Osteoblast (primary cell): Measurements from ENCODE around the gene BMPR1B. TPM values are rescaled to one million over a fixed set of nuclear protein-coding genes. Genes with fewer than 3 reads are reported as not detected.

ENCODE experiments used
- DNase-seq: peaks from one replicate; pipeline ENCODE4 v3.0.0; 2011; ENCODE audit warnings: low spot score, mixed read lengths; ENCODE audit not compliant: insufficient read length; ENCODE audit errors: missing footprints
- H2AFZ ChIP-seq: 2 replicates; pipeline ENCODE4 v1.6.0; 2011; ENCODE audit warnings: mild to moderate bottlenecking, low read length
- H3K27ac ChIP-seq: 2 replicates; pipeline ENCODE4 v1.5.1; 2011; ENCODE audit warnings: mild to moderate bottlenecking, low read depth, low read length, moderate library complexity
- H3K27me3 ChIP-seq: 2 replicates; pipeline ENCODE4 v1.6.0; 2012; ENCODE audit warnings: mild to moderate bottlenecking, control low read depth, inconsistent platforms, low read length, moderate library complexity; ENCODE audit not compliant: insufficient read depth
- H3K36me3 ChIP-seq: 2 replicates; pipeline ENCODE4 v1.5.1; 2011; ENCODE audit warnings: mild to moderate bottlenecking, low read length, control low read depth, moderate library complexity; ENCODE audit not compliant: insufficient read depth
- H3K4me1 ChIP-seq: 2 replicates; pipeline ENCODE4 v1.5.1; 2011; ENCODE audit warnings: mild to moderate bottlenecking, low read length, control low read depth, moderate library complexity; ENCODE audit not compliant: insufficient read depth
- H3K4me2 ChIP-seq: 2 replicates; pipeline ENCODE4 v1.6.0; 2011; ENCODE audit warnings: mild to moderate bottlenecking, low read length; ENCODE audit not compliant: insufficient read depth
- H3K4me3 ChIP-seq: fragments of 200-600 bp; sonication (generic); 3 replicates; pipeline ENCODE4 v1.5.1; 2012; ENCODE audit warnings: mild to moderate bottlenecking, low read length, inconsistent platforms; ENCODE audit not compliant: insufficient read depth
- H3K79me2 ChIP-seq: 2 replicates; pipeline ENCODE4 v1.6.0; 2012; ENCODE audit warnings: mild to moderate bottlenecking, low read length, control low read depth, inconsistent platforms; ENCODE audit not compliant: insufficient read depth
- H3K9me3 ChIP-seq: 2 replicates; pipeline ENCODE4 v1.5.1; 2011; ENCODE audit warnings: low read depth, low read length, control low read depth
- H4K20me1 ChIP-seq: 2 replicates; pipeline ENCODE4 v1.6.0; 2012; ENCODE audit warnings: mild to moderate bottlenecking, low read length, control low read depth; ENCODE audit not compliant: insufficient read depth
- total RNA-seq: library from RNA; depleted of rRNA; stranded (reverse); fragments of >200 nt; gene quantifications from 2 replicates; pipeline ENCODE4 v1.2.3, GENCODE V29; 2012
- TF ChIP-seq, protein P1 (sequence below): IDR thresholded peaks from 2 replicates; pipeline ENCODE4 v1.5.1; 2011; ENCODE audit warnings: mild to moderate bottlenecking, low read depth, low read length, moderate library complexity; ENCODE audit errors: extremely low read depth

The BMPR1B gene
- total RNA-seq, 1 donor, result 2.5 TPM

DNA sequence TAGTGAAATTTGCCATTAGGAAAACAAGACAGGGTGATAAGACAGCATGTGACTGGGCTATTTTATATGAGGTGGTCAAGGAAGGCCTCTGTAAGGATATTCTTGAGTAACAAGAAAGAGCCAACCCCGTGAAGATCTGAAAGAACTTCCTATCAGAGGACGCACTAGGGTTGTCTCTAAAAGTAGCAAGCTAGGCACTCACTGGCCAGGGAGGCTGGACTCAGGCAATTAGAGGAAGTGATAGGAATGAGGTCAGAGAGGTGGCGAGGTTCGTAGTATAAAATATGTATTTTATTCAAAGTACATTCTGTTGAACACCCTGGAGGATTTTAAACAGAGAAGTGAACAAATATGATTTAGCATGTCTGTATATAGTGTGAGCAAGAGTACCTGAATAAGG is 4.6 kb downstream of the BMPR1B start:
- no peak overlapping the region for H2AFZ ChIP-seq
- H3K4me3 ChIP-seq, result no peak overlapping the region
- H3K27ac ChIP-seq, result no peak overlapping the region
- TF ChIP-seq, protein P1, sequence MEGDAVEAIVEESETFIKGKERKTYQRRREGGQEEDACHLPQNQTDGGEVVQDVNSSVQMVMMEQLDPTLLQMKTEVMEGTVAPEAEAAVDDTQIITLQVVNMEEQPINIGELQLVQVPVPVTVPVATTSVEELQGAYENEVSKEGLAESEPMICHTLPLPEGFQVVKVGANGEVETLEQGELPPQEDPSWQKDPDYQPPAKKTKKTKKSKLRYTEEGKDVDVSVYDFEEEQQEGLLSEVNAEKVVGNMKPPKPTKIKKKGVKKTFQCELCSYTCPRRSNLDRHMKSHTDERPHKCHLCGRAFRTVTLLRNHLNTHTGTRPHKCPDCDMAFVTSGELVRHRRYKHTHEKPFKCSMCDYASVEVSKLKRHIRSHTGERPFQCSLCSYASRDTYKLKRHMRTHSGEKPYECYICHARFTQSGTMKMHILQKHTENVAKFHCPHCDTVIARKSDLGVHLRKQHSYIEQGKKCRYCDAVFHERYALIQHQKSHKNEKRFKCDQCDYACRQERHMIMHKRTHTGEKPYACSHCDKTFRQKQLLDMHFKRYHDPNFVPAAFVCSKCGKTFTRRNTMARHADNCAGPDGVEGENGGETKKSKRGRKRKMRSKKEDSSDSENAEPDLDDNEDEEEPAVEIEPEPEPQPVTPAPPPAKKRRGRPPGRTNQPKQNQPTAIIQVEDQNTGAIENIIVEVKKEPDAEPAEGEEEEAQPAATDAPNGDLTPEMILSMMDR, result no peak
- H3K4me1 ChIP-seq, result peaks cover 3% of the 10 kb centered on the region
- H3K27me3 ChIP-seq, result peaks cover 26% of the 10 kb centered on the region
- no peaks in the 10 kb centered on the region for H3K9me3 ChIP-seq
- no peak for DNase-seq
- no peak overlapping the region for H3K4me2 ChIP-seq
- no peaks in the 10 kb centered on the region for H4K20me1 ChIP-seq
- H3K79me2 ChIP-seq, result no peaks in the 10 kb centered on the region
- no peaks in the 10 kb centered on the region for H3K36me3 ChIP-seq

DNA sequence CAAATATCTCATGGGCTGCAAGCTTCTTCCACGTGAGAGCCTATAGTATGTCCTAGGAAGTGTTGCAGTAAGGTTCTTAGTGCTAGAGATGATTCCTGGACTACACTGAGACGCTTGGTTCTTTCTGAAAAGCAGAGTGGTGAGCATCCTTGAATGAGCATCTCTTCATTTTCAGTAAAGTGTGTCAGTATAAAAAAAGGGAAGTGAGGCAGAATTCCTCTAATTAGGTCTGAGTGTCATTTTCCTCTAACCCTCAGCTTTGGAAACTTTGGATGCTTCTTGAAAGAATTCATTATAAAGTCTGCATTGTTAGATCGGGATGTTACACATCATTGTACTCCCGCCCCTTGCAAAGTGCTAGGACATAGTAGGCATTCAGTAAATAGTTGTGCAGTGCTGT is 5.2 kb downstream of the BMPR1B start:
- Histone ChIP-seq H3K4me1 (no peaks in the 10 kb centered on the region), H3K27ac (no peak overlapping the region), H3K79me2 (no peaks in the 10 kb centered on the region), H3K9me3 (no peaks in the 10 kb centered on the region), H2AFZ (no peak overlapping the region), H3K36me3 (no peaks in the 10 kb centered on the region), H3K4me3 (no peak overlapping the region), H3K4me2 (no peak overlapping the region), H4K20me1 (no peaks in the 10 kb centered on the region), H3K27me3 (peaks cover 23% of the 10 kb centered on the region)
- TF ChIP-seq, protein P1, result no peak
- DNase-seq, result no peak

DNA sequence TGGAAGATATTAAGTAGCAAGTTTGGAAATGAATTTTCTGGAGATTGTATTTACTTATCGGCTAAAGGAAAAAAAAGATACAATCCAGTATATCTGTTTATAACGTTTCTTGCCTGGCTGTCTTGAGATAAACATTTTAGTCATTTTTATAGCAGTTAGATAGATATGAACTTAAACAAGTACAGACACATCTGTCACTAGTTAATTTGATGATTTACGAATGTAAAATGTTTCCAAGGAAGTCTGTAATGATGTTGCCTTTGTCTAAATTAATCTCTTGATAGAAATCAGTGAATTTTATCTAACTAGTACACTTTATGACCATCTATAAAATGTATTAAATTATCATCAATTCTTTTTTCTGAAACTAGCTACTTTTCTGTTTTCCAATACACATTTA is 5.7 kb downstream of the BMPR1B start:
- no peaks in the 10 kb centered on the region for H3K9me3 ChIP-seq
- no peaks in the 10 kb centered on the region for H3K4me1 ChIP-seq
- no peaks in the 10 kb centered on the region for H4K20me1 ChIP-seq
- peaks cover 23% of the 10 kb centered on the region for H3K27me3 ChIP-seq
- H3K4me2 ChIP-seq, result no peak overlapping the region
- H2AFZ ChIP-seq, result no peak overlapping the region
- TF ChIP-seq, protein P1, result no peak
- no peak overlapping the region for H3K27ac ChIP-seq
- H3K4me3 ChIP-seq, result no peak overlapping the region
- no peaks in the 10 kb centered on the region for H3K79me2 ChIP-seq
- no peaks in the 10 kb centered on the region for H3K36me3 ChIP-seq
- DNase-seq, result no peak

DNA sequence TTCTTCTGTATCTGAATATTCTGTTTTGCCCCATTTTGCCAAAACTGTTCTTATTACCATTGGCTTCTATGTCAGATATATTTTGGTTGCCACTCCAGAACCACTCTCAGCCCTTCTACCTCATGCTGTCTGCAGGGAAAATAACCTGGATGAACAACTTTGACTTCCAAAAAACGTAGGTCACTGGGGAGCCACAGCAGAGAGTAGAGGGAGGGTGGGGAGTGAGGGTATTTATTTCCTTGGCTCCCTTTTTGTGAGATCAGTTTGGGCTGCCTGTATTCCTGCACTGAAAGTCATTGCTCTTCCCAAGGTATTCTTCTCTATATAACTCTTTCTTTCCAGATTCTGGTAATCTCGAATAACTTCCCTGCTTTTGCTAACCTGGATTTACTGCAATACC is 6.3 kb downstream of the BMPR1B start:
- no peak overlapping the region for H3K4me2 ChIP-seq
- H3K9me3 ChIP-seq, result no peaks in the 10 kb centered on the region
- H3K27me3 ChIP-seq, result peaks cover 17% of the 10 kb centered on the region
- no peak for DNase-seq
- H3K27ac ChIP-seq, result no peak overlapping the region
- TF ChIP-seq, protein P1, result no peak
- H3K36me3 ChIP-seq, result no peaks in the 10 kb centered on the region
- no peaks in the 10 kb centered on the region for H3K4me1 ChIP-seq
- H2AFZ ChIP-seq, result no peak overlapping the region
- H3K79me2 ChIP-seq, result no peaks in the 10 kb centered on the region
- H4K20me1 ChIP-seq, result no peaks in the 10 kb centered on the region
- H3K4me3 ChIP-seq, result no peak overlapping the region
